HepG2 (cell line): ENCODE measurements around the gene STAT6. TPM values are rescaled to one million over a fixed set of nuclear protein-coding genes. Genes with fewer than 3 reads are reported as not detected.

Experiments
- AKAP8 ChIP-seq: sonication (generic); formaldehyde crosslinking; IDR thresholded peaks from 2 replicates; pipeline ENCODE4 v1.5.1; 2020; ENCODE audit warnings: mild to moderate bottlenecking, missing genetic modification reagents
- ATM ChIP-seq: fragments of 450-650 bp; IDR thresholded peaks from 2 replicates; pipeline ENCODE4 v1.7.1; 2017; ENCODE audit warnings: mild to moderate bottlenecking, borderline replicate concordance
- EP300 ChIP-seq, 3 experiments: sonication (generic) in 1 of 3; formaldehyde crosslinking in 1 of 3; IDR thresholded peaks; 2 replicates each; pipeline versions ENCODE4 v1.5.1 to v1.6.1; 2011 to 2020; ENCODE audit warnings: low read depth in 2 of 3, low read length in 2 of 3, borderline replicate concordance in 1 of 3, improper control_type of control experiment in 1 of 3, mild to moderate bottlenecking in 1 of 3, missing genetic modification reagents in 1 of 3, moderate library complexity in 1 of 3
- FOSL1 ChIP-seq: sonication (generic); formaldehyde crosslinking; IDR thresholded peaks from 2 replicates; pipeline ENCODE4 v1.9.0; 2021; ENCODE audit warnings: missing genetic modification reagents, borderline replicate concordance
- GATAD1 ChIP-seq: IDR thresholded peaks from 2 replicates; pipeline ENCODE4 v1.6.1; 2016; ENCODE audit warnings: missing genetic modification reagents, missing compliant biosample characterization
- KLF15 ChIP-seq: sonication (generic); formaldehyde crosslinking; IDR thresholded peaks from 2 replicates; pipeline ENCODE4 v1.8.1; 2023; ENCODE audit warnings: borderline replicate concordance, mild to moderate bottlenecking, inconsistent platforms, missing genetic modification reagents, mixed read lengths
- KLF9 ChIP-seq: IDR thresholded peaks from 2 replicates; pipeline ENCODE4 v1.6.1; 2016; ENCODE audit warnings: low read depth
- NAIF1 ChIP-seq: sonication (generic); formaldehyde crosslinking; IDR thresholded peaks from 2 replicates; pipeline ENCODE4 v1.5.0; 2020; ENCODE audit warnings: mild to moderate bottlenecking, missing genetic modification reagents, borderline replicate concordance
- POLR2A ChIP-seq, 2 experiments: IDR thresholded peaks; 2 replicates each; pipeline ENCODE4 v1.6.1; 2011; ENCODE audit warnings: low read depth in 2 of 2, low read length in 2 of 2, mild to moderate bottlenecking in 1 of 2, moderate library complexity in 1 of 2; ENCODE audit not compliant: insufficient read depth in 1 of 2
- REPIN1 ChIP-seq: sonication (generic); formaldehyde crosslinking; IDR thresholded peaks from 2 replicates; pipeline ENCODE4 v1.8.0; 2022; ENCODE audit warnings: missing genetic modification reagents, low read depth, mild to moderate bottlenecking, borderline replicate concordance
- SNAI1 ChIP-seq: sonication (generic); formaldehyde crosslinking; IDR thresholded peaks from 2 replicates; pipeline ENCODE4 v1.5.0; 2020; ENCODE audit warnings: mild to moderate bottlenecking, missing genetic modification reagents, borderline replicate concordance
- TCF7L2 ChIP-seq: IDR thresholded peaks from 2 replicates; pipeline ENCODE4 v1.6.1; 2011; ENCODE audit warnings: mild to moderate bottlenecking, low read depth, low read length, moderate library complexity
- UBTF ChIP-seq: sonication (generic); formaldehyde crosslinking; IDR thresholded peaks from 2 replicates; pipeline ENCODE4 v1.4.0; 2020; ENCODE audit warnings: mild to moderate bottlenecking, missing genetic modification reagents
- ZBTB7B ChIP-seq: sonication (generic); formaldehyde crosslinking; IDR thresholded peaks from 2 replicates; pipeline ENCODE4 v1.4.0; 2020; ENCODE audit warnings: missing genetic modification reagents
- ZNF274 ChIP-seq: sonication (generic); formaldehyde crosslinking; IDR thresholded peaks from 2 replicates; pipeline ENCODE4 v1.5.1; 2020; ENCODE audit warnings: mild to moderate bottlenecking, missing genetic modification reagents
- ZNF703 ChIP-seq: sonication (generic); formaldehyde crosslinking; IDR thresholded peaks from 2 replicates; pipeline ENCODE4 v1.5.1; 2020; ENCODE audit warnings: missing genetic modification reagents, mild to moderate bottlenecking, moderate library complexity, borderline replicate concordance
- ZNF878 ChIP-seq: sonication (generic); formaldehyde crosslinking; IDR thresholded peaks from 2 replicates; pipeline ENCODE4 v1.8.1; 2023; ENCODE audit warnings: mild to moderate bottlenecking, missing genetic modification reagents, moderate library complexity
- ZSCAN20 ChIP-seq: sonication (generic); formaldehyde crosslinking; IDR thresholded peaks from 2 replicates; pipeline ENCODE4 v1.4.0; 2020; ENCODE audit warnings: missing genetic modification reagents, mild to moderate bottlenecking, borderline replicate concordance
- polyA plus RNA-seq, 8 experiments: library from polyadenylated mRNA; depleted of rRNA in 3 of 8; stranded (reverse) in 7 of 8; unstranded in 1 of 8; fragments of >200 nt; fragmentation: Illumina TruSeq in 4 of 8; extraction: Trizol in 4 of 8; gene quantifications; 2 replicates each; pipeline versions ENCODE4 v1.2.1 to v1.2.3, GENCODE V29; 2011 to 2016; ENCODE audit warnings: low read depth in 4 of 8, missing spikeins in 1 of 8, mixed read lengths in 1 of 8; ENCODE audit not compliant: insufficient read depth in 1 of 8
- total RNA-seq, 5 experiments: library from RNA; depleted of rRNA; stranded (reverse); fragments of >200 nt; fragmentation: Illumina TruSeq; extraction: Trizol; gene quantifications; 2 replicates each; pipeline ENCODE4 v1.2.3, GENCODE V29; 2016; ENCODE audit warnings: low read depth in 1 of 5
- TF ChIP-seq, protein P1 (sequence below): sonication (generic); formaldehyde crosslinking; conservative IDR thresholded peaks from 2 replicates; pipeline ENCODE4 v1.8.1; 2023; ENCODE audit warnings: missing genetic modification reagents
- TF ChIP-seq, protein P2 (sequence below): sonication (generic); formaldehyde crosslinking; IDR thresholded peaks from 2 replicates; pipeline ENCODE4 v1.5.0; 2020; ENCODE audit warnings: mild to moderate bottlenecking, missing genetic modification reagents
- TF ChIP-seq, protein P3 (sequence below): sonication (generic); formaldehyde crosslinking; IDR thresholded peaks from 2 replicates; pipeline ENCODE4 v1.5.0; 2020; ENCODE audit warnings: mild to moderate bottlenecking, missing genetic modification reagents

The STAT6 gene
- total and polyA plus RNA-seq, 2 of the 13 experiments (the other 11 are each of a cell fraction or from before 2014, with no cell fraction given): 28.0 to 62.2 TPM

- TF ChIP-seq ATM (no peak), KLF9 (CRISPR knock-in tag) (no peak), FOSL1 (CRISPR knock-in tag) (no peak), AKAP8 (CRISPR knock-in tag) (no peak), SNAI1 (CRISPR knock-in tag) (no peak), EP300 (IDR thresholded peaks at IDR 0.05; ENCODE audit: low read depth in 2 of 2, low read length in 2 of 2) (no peak), EP300 (CRISPR knock-in tag; IDR thresholded peaks at IDR 0.05; ENCODE audit: borderline replicate concordance) (no peak), REPIN1 (CRISPR knock-in tag) (0 out of 2 replicates have a peak, but pooled peaks have one; percentile 13), ZSCAN20 (CRISPR knock-in tag) (no peak), ZBTB7B (CRISPR knock-in tag) (peak; percentile 66), UBTF (no peak; the same call in 1 of the 2 replicates), TCF7L2 (no peak), ZNF878 (CRISPR knock-in tag) (no peak), GATAD1 (CRISPR knock-in tag) (0 out of 2 replicates have a peak, but pooled peaks have one; percentile 1), ZNF703 (CRISPR knock-in tag) (no peak), ZNF274 (CRISPR knock-in tag) (no peak), KLF15 (CRISPR knock-in tag) (no peak), POLR2A (IDR thresholded peaks at IDR 0.05; ENCODE audit: insufficient read depth in 1 of 2, low read depth in 2 of 2, low read length in 2 of 2) (peak; percentile 29 to 76; a peak in 3 of 4 replicates), NAIF1 (CRISPR knock-in tag) (no peak)
- TF ChIP-seq, protein P1, sequence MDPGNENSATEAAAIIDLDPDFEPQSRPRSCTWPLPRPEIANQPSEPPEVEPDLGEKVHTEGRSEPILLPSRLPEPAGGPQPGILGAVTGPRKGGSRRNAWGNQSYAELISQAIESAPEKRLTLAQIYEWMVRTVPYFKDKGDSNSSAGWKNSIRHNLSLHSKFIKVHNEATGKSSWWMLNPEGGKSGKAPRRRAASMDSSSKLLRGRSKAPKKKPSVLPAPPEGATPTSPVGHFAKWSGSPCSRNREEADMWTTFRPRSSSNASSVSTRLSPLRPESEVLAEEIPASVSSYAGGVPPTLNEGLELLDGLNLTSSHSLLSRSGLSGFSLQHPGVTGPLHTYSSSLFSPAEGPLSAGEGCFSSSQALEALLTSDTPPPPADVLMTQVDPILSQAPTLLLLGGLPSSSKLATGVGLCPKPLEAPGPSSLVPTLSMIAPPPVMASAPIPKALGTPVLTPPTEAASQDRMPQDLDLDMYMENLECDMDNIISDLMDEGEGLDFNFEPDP (CRISPR knock-in tag): 0 out of 2 replicates have a peak, but pooled peaks have one; percentile 46
- TF ChIP-seq, protein P2, sequence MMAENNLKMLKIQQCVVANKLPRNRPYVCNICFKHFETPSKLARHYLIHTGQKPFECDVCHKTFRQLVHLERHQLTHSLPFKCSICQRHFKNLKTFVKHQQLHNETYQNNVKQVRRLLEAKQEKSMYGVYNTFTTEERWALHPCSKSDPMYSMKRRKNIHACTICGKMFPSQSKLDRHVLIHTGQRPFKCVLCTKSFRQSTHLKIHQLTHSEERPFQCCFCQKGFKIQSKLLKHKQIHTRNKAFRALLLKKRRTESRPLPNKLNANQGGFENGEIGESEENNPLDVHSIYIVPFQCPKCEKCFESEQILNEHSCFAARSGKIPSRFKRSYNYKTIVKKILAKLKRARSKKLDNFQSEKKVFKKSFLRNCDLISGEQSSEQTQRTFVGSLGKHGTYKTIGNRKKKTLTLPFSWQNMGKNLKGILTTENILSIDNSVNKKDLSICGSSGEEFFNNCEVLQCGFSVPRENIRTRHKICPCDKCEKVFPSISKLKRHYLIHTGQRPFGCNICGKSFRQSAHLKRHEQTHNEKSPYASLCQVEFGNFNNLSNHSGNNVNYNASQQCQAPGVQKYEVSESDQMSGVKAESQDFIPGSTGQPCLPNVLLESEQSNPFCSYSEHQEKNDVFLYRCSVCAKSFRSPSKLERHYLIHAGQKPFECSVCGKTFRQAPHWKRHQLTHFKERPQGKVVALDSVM (CRISPR knock-in tag): no peak
- TF ChIP-seq, protein P3, sequence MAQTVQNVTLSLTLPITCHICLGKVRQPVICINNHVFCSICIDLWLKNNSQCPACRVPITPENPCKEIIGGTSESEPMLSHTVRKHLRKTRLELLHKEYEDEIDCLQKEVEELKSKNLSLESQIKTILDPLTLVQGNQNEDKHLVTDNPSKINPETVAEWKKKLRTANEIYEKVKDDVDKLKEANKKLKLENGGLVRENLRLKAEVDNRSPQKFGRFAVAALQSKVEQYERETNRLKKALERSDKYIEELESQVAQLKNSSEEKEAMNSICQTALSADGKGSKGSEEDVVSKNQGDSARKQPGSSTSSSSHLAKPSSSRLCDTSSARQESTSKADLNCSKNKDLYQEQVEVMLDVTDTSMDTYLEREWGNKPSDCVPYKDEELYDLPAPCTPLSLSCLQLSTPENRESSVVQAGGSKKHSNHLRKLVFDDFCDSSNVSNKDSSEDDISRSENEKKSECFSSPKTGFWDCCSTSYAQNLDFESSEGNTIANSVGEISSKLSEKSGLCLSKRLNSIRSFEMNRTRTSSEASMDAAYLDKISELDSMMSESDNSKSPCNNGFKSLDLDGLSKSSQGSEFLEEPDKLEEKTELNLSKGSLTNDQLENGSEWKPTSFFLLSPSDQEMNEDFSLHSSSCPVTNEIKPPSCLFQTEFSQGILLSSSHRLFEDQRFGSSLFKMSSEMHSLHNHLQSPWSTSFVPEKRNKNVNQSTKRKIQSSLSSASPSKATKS (CRISPR knock-in tag): no peak; the same call in 1 of the 2 replicates
These were observed 16.8 kb upstream of the STAT6 start, which contains the start of gene LRP1 (continued) for GRCh38 chr12:57127726-57128518.
